HG03066 (cell line): ENCODE data around the gene ATG9B.
A peak's percentile ranks its signal among the peaks of the same experiment; 100 is the strongest.
"Not testable (repeated sequence)": the region's sequence is repeated elsewhere in the genome, so short reads cannot be mapped to it uniquely, and the experiment has no call there.

ENCODE experiments used
- ATAC-seq: cut with Tn5 transposase; IDR thresholded peaks from one replicate; pipeline ENCODE4 v1.9.1; 2021; ENCODE audit warnings: low read depth; ENCODE audit not compliant: unreplicated experiment

Gene ATG9B

GRCh38 chr7:151058781-151059366 lies 34.6 kb upstream of the ATG9B start:
- no peak for ATAC-seq

GRCh38 chr7:151057989-151058780 lies 33.9 kb upstream of the ATG9B start:
- ATAC-seq, result peak; percentile 81

GRCh38 chr7:151057506-151057988 lies 33.3 kb upstream of the ATG9B start, which contains the start of gene CDK5:
CDK5 (minus strand) TSS chr7:151057897; CDS start chr7:151057848, 49 bp downstream.
- ATAC-seq, result peak; percentile 4

- ATAC-seq, result no peak
Observed at GRCh38 chr7:151056666-151057505, 32.6 kb upstream of the ATG9B start.

GRCh38 chr7:151056283-151056665 lies 32.0 kb upstream of the ATG9B start:
- ATAC-seq, result no peak

- ATAC-seq, result no peak
Observed at GRCh38 chr7:151053751-151054150, 29.5 kb upstream of the ATG9B start.

GRCh38 chr7:151053096-151053495 lies 28.8 kb upstream of the ATG9B start:
- ATAC-seq, result no peak

GRCh38 chr7:151051108-151051507 lies 26.8 kb upstream of the ATG9B start:
- ATAC-seq, result no peak

- ATAC-seq, result no peak
Observed at GRCh38 chr7:151048911-151049463, 24.7 kb upstream of the ATG9B start.

- ATAC-seq, result no peak
Observed at GRCh38 chr7:151047976-151048815, 23.9 kb upstream of the ATG9B start, which contains the start of gene ASIC3. ASIC3 (plus strand) TSS chr7:151048531; CDS start chr7:151048886, 355 bp downstream.

- ATAC-seq, result no peak
Observed at GRCh38 chr7:151046603-151047573, 22.6 kb upstream of the ATG9B start.

GRCh38 chr7:151045967-151046366 lies 21.7 kb upstream of the ATG9B start:
- no peak for ATAC-seq

- no peak for ATAC-seq
Observed at GRCh38 chr7:151045262-151045661, 21.0 kb upstream of the ATG9B start.

GRCh38 chr7:151043959-151044358 lies 19.7 kb upstream of the ATG9B start:
- ATAC-seq, result no peak

- not testable (repeated sequence) for ATAC-seq
Observed at GRCh38 chr7:151043449-151043848, 19.2 kb upstream of the ATG9B start.

- no peak for ATAC-seq
Observed at GRCh38 chr7:151040616-151041375, 16.5 kb upstream of the ATG9B start.

GRCh38 chr7:151039850-151040548 lies 15.7 kb upstream of the ATG9B start:
- ATAC-seq, result no peak
